Raji (cell line): ENCODE results near the gene DPYD.

Experiments
- POLR2A ChIP-seq: IDR thresholded peaks from 2 replicates; pipeline ENCODE4 v1.6.1; 2011; ENCODE audit warnings: low read depth, low read length, control low read depth; ENCODE audit not compliant: insufficient read depth

The DPYD gene

GRCh38 chr1:97797403-97798183 is 123.2 kb downstream of the DPYD start:
- no peak for TF ChIP-seq POLR2A

- TF ChIP-seq POLR2A = no peak
Measured at GRCh38 chr1:97796711-97797110, 124.1 kb downstream of the DPYD start.

- TF ChIP-seq POLR2A = no peak
Measured at GRCh38 chr1:97792655-97793054, 128.2 kb downstream of the DPYD start.

DNA sequence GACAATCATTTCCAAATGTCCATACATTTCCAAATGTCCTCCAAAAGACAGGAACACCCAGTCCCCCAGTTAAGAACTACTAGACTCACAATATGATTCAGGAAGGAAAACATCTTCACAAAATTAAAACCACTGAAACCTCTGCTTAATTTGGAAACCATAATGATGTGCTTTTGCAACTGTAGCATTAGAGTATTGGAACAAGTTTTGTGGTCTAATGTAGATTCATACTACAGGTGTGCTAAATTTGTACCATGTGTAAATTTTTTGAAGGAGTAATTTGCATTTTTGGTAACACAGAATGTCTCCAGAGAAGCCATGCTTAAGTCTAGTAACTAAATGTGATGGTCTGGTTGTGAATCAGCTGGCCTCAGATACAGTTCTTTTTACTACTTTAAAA is 129.6 kb downstream of the DPYD start:
- TF ChIP-seq POLR2A = no peak

DNA sequence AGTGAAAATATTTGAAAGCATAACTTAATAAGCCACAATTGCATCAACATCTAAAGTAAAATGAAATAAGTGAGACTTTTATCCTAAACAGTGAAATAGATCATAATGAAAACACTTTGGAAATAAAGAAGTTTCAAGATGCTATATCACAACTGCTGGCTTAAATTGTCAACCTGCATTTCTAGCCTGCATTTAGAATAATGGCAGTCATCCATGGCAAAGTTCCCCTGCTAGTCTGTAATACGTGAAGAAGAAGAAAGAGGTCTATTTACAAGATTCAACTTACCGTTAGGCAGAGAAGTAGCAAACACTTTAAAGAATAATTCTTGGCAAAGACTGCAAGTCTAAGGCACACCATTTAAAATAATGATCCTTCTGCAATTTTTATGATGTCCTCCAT is 133.6 kb downstream of the DPYD start:
- no peak for TF ChIP-seq POLR2A

- TF ChIP-seq POLR2A = no peak
Measured at GRCh38 chr1:97784661-97785060, 136.2 kb downstream of the DPYD start.

GRCh38 chr1:97783751-97784150 is 137.1 kb downstream of the DPYD start:
- TF ChIP-seq POLR2A = no peak

DNA sequence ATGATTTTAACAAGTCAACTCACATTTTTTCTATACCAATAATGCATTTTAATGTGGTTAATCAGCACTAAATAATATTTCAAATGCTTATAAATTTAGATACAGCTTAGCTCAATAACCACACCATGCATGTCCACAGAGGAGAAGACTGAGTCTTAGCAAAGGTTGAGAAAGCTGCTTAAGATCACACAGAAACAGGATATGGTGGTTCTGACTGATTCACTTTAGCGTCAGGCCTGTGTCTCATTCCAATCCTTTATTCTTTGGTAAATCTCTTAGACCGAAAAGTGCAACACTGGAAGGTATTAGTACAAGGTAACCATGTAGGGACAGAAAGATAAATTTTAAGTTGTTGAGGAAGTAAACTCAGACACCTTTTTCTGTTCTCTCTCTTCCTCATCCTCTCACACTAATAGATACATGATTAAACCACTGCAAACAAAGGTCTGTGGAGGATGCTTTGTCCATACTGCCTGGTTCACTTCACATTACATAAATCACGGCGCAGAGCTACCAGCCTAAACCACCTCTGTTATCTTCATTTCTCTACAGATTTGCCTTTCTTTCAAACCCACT is 139.0 kb downstream of the DPYD start:
- no peak for TF ChIP-seq POLR2A

DNA sequence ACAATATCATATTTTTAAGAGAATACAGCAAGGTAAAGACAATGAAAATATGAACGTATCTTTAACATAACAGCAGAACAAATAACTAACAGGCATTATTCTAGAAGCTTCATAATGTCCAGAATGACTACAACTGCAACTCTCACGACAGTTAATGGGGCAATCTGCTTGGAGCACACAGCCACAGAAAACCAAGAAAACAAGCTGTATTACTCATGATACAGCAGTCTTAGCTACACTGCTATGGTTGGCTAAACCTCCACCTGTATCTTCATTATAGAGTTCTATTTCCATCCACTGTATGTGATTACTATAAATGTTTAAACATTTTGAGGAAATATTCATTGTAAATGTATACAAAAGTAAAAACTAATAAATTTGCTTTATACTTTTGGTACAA is 139.9 kb downstream of the DPYD start:
- no peak for TF ChIP-seq POLR2A

- TF ChIP-seq POLR2A = no peak
Measured at GRCh38 chr1:97778718-97779117, 142.1 kb downstream of the DPYD start.

- no peak for TF ChIP-seq POLR2A
Measured at GRCh38 chr1:97770376-97770775, 150.5 kb downstream of the DPYD start.

- TF ChIP-seq POLR2A = no peak
Measured at GRCh38 chr1:97767381-97767780, 153.5 kb downstream of the DPYD start.

DNA sequence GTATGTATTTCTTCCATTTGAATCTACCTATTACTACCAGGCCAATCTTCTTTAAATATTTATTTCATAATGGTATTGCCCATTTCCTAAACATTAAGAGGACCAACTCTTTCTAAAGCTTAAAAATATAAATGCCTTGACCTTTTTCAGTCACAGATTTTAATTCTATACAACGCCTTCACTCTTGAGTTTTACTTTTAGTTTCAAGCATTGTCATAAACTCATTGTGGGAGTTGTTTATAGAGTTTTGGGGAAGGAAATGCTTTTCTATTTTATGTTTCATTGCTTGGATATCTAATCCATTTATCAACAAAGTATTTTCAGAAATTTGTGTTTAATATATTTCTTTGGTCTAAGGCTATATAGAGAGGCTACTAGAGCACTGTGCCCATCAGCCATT is 155.8 kb downstream of the DPYD start:
- no peak for TF ChIP-seq POLR2A

- TF ChIP-seq POLR2A = no peak
Measured at GRCh38 chr1:97761637-97762036, 159.2 kb downstream of the DPYD start.

GRCh38 chr1:97759078-97759477 is 161.8 kb downstream of the DPYD start:
- TF ChIP-seq POLR2A = no peak

- no peak for TF ChIP-seq POLR2A
Measured at GRCh38 chr1:97758541-97759057, 162.2 kb downstream of the DPYD start.

DNA sequence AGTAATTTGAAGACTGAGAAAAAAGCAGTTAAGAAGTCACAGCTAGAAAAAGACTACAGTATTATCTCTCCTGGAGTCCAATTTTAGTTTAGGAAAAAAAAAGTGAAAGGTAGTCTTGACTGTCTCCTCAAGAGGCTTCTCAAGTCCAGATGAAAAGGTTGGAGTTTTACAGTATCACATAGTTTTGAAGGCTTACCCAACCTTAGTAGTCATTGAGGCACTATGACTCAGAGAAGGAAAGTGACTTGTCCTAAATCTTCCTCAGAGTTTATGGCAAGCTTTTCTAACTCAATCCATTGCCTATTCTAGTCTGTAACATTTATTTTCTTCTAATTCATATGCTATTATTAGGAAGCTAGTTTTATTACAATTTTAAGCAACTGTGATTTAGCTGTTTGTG is 174.9 kb downstream of the DPYD start:
- TF ChIP-seq POLR2A = no peak

- no peak for TF ChIP-seq POLR2A
Measured at GRCh38 chr1:97744977-97745376, 175.9 kb downstream of the DPYD start.
